Gastroesophageal sphincter (tissue), 4 donors: Measurements from ENCODE around the gene ARHGAP29. TPM values are rescaled to one million over a fixed set of nuclear protein-coding genes. Genes with fewer than 3 reads are reported as not detected.

Experiments
- ATAC-seq: fragments of 150-250 bp; one replicate; pipeline ENCODE4 v1.9.1; 2016; ENCODE audit warnings: mild to moderate bottlenecking, moderate library complexity
- H3K27ac ChIP-seq, 4 donors: fragments of 200-600 bp; sonication (generic) in 3 of 4; 1 replicate in 3 of 4; 2 replicates in 1 of 4; pipeline ENCODE4 v1.5.1; 2016 to 2019
- H3K27me3 ChIP-seq: fragments of 200-600 bp; sonication (generic); one replicate; pipeline ENCODE4 v1.5.1; 2019
- H3K36me3 ChIP-seq, 2 donors: fragments of 200-600 bp; sonication (generic); one replicate each; pipeline ENCODE4 v1.5.1; 2019; ENCODE audit warnings: control low read depth in 1 of 2
- H3K4me1 ChIP-seq, 3 donors: fragments of 200-600 bp; sonication (generic); 1 replicate in 2 of 3; 2 replicates in 1 of 3; pipeline ENCODE4 v1.5.1; 2016 to 2019; ENCODE audit warnings: control low read depth in 2 of 3
- H3K4me3 ChIP-seq, 2 donors: fragments of 200-600 bp; sonication (generic); one replicate each; pipeline ENCODE4 v1.5.1; 2019; ENCODE audit warnings: mild to moderate bottlenecking in 1 of 2, moderate library complexity in 1 of 2
- H3K9me3 ChIP-seq, 3 donors: fragments of 200-600 bp; sonication (generic); one replicate each; pipeline ENCODE4 v1.5.1; 2017 to 2019; ENCODE audit warnings: control low read depth in 2 of 3
- CTCF ChIP-seq, 4 experiments: fragments of 200-600 bp in 2 of 4; fragments of 450-650 bp in 2 of 4; sonication (generic) in 1 of 4; IDR thresholded peaks; one replicate each; pipeline ENCODE4 v1.5.1; 2017 to 2019; ENCODE audit warnings: antibody characterized with exemption in 4 of 4, mild to moderate bottlenecking in 2 of 4, moderate library complexity in 2 of 4
- EP300 ChIP-seq: sonication (generic); formaldehyde crosslinking; IDR thresholded peaks from one replicate; pipeline ENCODE4 v1.6.1; 2017; ENCODE audit warnings: antibody characterized with exemption, mild to moderate bottlenecking
- POLR2A ChIP-seq, 2 donors: fragments of 450-650 bp; IDR thresholded peaks; one replicate each; pipeline ENCODE4 v1.6.1; 2017; ENCODE audit warnings: antibody characterized with exemption in 2 of 2, mild to moderate bottlenecking in 2 of 2, moderate library complexity in 1 of 2
- POLR2AphosphoS5 ChIP-seq: sonication (generic); formaldehyde crosslinking; IDR thresholded peaks from one replicate; pipeline ENCODE4 v1.6.1; 2017; ENCODE audit warnings: antibody characterized with exemption
- WGBS, 2 donors: methylation state at CpG; one replicate each; pipeline ENCODE4 v1.1.5; 2018; ENCODE audit warnings: low coverage in 1 of 2; 5-methylcytosine and 5-hydroxymethylcytosine counted together
- total RNA-seq, 4 donors: library from RNA; depleted of rRNA; stranded (reverse); fragments of >200 nt; gene quantifications; one replicate each; pipeline ENCODE4 v1.1.0, GENCODE V29; 2016

Gene ARHGAP29
- total RNA-seq, 4 donors from 2014 or later: 21.9 to 78.4 (median 34.8) TPM

GRCh38 chr1:94183197-94183815, 54.1 kb downstream of the ARHGAP29 start:
- H3K9me3 ChIP-seq: no peaks in the 10 kb centered on the region
- H3K36me3 ChIP-seq: peaks cover 0 to 51% of the 10 kb centered on the region in 2 donors
- no peaks in the 10 kb centered on the region for H3K4me1 ChIP-seq
- H3K27me3 ChIP-seq: no peaks in the 10 kb centered on the region
- TF ChIP-seq POLR2A (IDR thresholded peaks at IDR 0.05) (no peak), POLR2AphosphoS5 (no peak), CTCF (IDR thresholded peaks at IDR 0.05) (no peak)
- WGBS, 2 donors: 55 to 59% methylated on average over 3 of the region's 3 CpGs
- no peak overlapping the region for H3K27ac ChIP-seq
- H3K4me3 ChIP-seq: no peak overlapping the region
- ATAC-seq: no peak

DNA sequence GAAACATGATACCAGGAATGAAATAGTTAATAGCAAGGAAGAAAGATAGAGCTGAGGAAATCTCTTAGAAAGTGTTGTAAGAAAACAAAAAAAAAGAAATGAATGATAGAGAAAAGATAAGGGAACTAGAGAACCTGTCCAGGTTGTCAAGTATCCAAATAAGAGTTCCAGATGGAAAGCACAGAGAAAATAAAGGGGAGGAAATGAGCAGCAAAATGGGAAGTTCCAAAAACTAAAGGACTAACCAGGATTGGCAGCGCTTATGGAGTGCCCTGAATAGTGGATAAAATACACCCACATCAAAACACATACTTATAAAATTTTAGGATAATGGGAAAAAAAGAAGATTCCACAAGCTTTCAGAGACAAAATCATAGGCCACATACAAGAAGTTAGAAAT, 55.2 kb downstream of the ARHGAP29 start:
- Histone ChIP-seq H3K27ac (no peak overlapping the region), H3K9me3 (no peaks in the 10 kb centered on the region), H3K27me3 (no peaks in the 10 kb centered on the region), H3K36me3 (peaks cover 0 to 57% of the 10 kb centered on the region in 2 donors), H3K4me3 (no peak overlapping the region), H3K4me1 (no peaks in the 10 kb centered on the region)
- 85 to 100% methylated on average over 1 of the region's 1 CpG for WGBS, 2 donors
- no peak for TF ChIP-seq POLR2AphosphoS5
- no peak for TF ChIP-seq CTCF (IDR thresholded peaks at IDR 0.05)
- no peak for TF ChIP-seq EP300
- no peak for TF ChIP-seq POLR2A (IDR thresholded peaks at IDR 0.05)
- no peak for ATAC-seq

DNA sequence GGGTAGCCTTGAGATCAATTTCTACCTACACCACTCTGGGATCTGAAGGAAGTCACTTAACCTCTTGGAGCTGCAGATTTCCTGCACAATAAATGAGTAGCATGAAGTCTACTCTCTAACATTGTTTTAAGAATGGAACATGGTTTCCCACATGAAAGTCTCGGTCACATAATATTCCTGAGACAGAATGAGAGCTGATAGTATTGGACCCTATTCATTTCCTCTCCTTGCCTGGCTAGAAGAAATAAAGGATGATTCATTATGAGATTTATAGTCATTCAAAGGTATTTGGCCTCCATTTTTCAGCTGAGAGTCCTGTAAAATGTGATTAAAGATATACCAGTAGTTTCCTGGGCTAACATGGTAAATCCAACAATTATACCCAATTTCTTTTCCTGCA, 56.7 kb downstream of the ARHGAP29 start:
- ATAC-seq: no peak
- peaks cover 0 to 63% of the 10 kb centered on the region in 2 donors for H3K36me3 ChIP-seq
- H3K4me1 ChIP-seq: no peaks in the 10 kb centered on the region
- H3K27ac ChIP-seq: no peak overlapping the region
- 92 to 100% methylated on average over 1 of the region's 1 CpG for WGBS, 2 donors
- no peaks in the 10 kb centered on the region for H3K9me3 ChIP-seq
- H3K27me3 ChIP-seq: no peaks in the 10 kb centered on the region
- H3K4me3 ChIP-seq: no peak overlapping the region
- TF ChIP-seq EP300: no peak
- TF ChIP-seq CTCF (IDR thresholded peaks at IDR 0.05): no peak
- no peak for TF ChIP-seq POLR2AphosphoS5
- no peak for TF ChIP-seq POLR2A (IDR thresholded peaks at IDR 0.05)

- no peaks in the 10 kb centered on the region for H3K4me1 ChIP-seq
- no peak overlapping the region for H3K27ac ChIP-seq
- TF ChIP-seq POLR2A (IDR thresholded peaks at IDR 0.05) (no peak), CTCF (IDR thresholded peaks at IDR 0.05) (no peak)
- H3K27me3 ChIP-seq: no peaks in the 10 kb centered on the region
- H3K4me3 ChIP-seq: no peak overlapping the region
- no peaks in the 10 kb centered on the region for H3K9me3 ChIP-seq
- ATAC-seq: no peak
- peaks cover 0 to 65% of the 10 kb centered on the region in 2 donors for H3K36me3 ChIP-seq
Measured at GRCh38 chr1:94178901-94179300, 58.5 kb downstream of the ARHGAP29 start.

DNA sequence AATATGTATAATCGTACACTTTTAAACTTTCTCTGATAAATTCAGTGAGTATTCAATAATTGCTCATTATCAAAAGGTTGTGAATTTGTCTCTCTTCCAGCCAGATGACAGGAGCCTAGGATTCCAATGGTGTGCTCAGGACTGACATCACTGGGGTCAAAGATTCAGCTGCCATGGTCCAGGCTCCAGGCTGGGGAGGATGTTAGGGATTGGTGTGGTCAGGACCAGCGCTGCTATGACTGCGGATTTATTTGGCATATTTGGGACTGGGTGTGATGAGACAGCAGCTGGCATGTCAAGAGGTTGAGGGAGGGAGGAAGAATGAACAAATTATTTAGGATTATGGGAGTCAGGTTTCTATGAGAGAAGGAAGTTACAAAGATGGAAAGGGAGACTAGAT, 68.3 kb downstream of the ARHGAP29 start:
- TF ChIP-seq EP300 (no peak), POLR2A (IDR thresholded peaks at IDR 0.05) (no peak), POLR2AphosphoS5 (no peak), CTCF (IDR thresholded peaks at IDR 0.05) (no peak)
- no peaks in the 10 kb centered on the region for H3K27me3 ChIP-seq
- WGBS, 2 donors: 72 to 81% methylated on average over 2 to 3 of the region's 3 CpGs
- no peaks in the 10 kb centered on the region for H3K4me1 ChIP-seq
- H3K36me3 ChIP-seq: peaks cover 0 to 21% of the 10 kb centered on the region in 2 donors
- H3K4me3 ChIP-seq: no peak overlapping the region
- peaks cover 0 to 8% (median 0%) of the 10 kb centered on the region in 3 donors for H3K9me3 ChIP-seq
- ATAC-seq: no peak
- H3K27ac ChIP-seq: no peak overlapping the region
